GM19193 (cell line): Measurements from ENCODE around the gene LIN9.

Experiments used
- POLR2A ChIP-seq: IDR thresholded peaks from 4 replicates; pipeline ENCODE4 v1.6.1; 2011; ENCODE audit not compliant: insufficient read depth, insufficient read length; ENCODE audit errors: extremely low read depth

LIN9 gene

GRCh38 chr1:226185141-226186036, 123.6 kb downstream of the LIN9 start:
- no peak for TF ChIP-seq POLR2A

- no peak for TF ChIP-seq POLR2A
Measured at GRCh38 chr1:226181996-226182714, 126.8 kb downstream of the LIN9 start.
